CD4-positive, alpha-beta T cell treated with Interleukin-12 subunit alpha and Interleukin-12 subunit beta, for 1 hour (primary cell): Measurements from ENCODE around the gene SYT9.
"Not testable (repeated sequence)": the region's sequence is repeated elsewhere in the genome, so short reads cannot be mapped to it uniquely, and the experiment has no call there.

Experiments
- DNase-seq: peaks from one replicate; pipeline ENCODE4 v3.0.0-alpha.2; 2020

SYT9 gene

DNA sequence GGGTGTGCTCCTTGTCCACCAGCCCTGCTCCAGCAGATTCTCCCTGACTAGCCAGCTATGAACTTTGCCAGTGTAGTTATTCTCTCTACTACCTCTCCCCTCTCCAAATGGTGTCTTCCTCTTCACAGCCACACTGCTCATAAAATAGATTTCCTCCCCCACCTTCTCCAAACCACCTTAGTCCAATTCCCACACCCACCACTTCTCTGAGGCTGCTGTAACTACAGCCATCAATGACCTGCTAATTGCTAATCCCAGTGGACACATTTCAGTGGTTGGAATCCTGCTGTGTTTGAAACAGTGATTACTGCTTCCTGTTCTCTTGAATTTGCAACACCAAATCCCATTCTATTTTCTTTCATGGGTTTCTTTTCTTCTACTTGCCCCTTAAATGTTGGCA, 23.4 kb downstream of the SYT9 start:
- no peak for DNase-seq

DNA sequence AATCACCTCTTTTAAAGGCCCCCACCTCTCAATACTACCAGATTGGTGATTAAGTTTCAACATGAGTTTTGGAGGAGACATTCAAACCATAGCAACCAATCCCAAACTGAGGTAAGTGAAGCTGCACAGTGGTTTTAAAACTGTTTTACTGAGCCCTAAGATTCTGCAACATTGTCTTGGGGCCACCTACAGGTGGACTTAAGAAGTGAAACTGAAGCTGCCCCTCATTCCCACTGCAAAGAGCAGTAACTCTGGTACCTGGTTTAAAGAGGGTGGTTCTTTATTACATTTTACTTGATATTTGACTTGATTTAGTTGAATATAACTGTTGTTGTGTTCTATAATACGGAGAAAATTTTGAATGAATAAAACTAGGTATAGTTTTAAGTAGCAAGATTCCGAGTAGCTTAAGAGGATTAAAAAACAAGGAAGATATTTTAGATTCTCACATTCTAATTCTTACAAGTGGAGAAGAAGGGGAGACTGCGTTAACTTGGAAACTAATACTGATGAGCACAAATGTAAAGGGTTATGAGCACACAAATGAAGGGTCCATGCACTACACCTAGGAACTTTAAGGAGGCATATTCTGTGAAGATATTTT, 26.7 kb downstream of the SYT9 start:
- DNase-seq, result no peak

GRCh38 chr11:7279676-7280075, 28.0 kb downstream of the SYT9 start:
- DNase-seq, result no peak

GRCh38 chr11:7281079-7281478, 29.4 kb downstream of the SYT9 start:
- DNase-seq, result no peak

GRCh38 chr11:7281809-7282208, 30.1 kb downstream of the SYT9 start:
- no peak for DNase-seq

- DNase-seq, result no peak
Observed at GRCh38 chr11:7286178-7286577, 34.5 kb downstream of the SYT9 start.

DNA sequence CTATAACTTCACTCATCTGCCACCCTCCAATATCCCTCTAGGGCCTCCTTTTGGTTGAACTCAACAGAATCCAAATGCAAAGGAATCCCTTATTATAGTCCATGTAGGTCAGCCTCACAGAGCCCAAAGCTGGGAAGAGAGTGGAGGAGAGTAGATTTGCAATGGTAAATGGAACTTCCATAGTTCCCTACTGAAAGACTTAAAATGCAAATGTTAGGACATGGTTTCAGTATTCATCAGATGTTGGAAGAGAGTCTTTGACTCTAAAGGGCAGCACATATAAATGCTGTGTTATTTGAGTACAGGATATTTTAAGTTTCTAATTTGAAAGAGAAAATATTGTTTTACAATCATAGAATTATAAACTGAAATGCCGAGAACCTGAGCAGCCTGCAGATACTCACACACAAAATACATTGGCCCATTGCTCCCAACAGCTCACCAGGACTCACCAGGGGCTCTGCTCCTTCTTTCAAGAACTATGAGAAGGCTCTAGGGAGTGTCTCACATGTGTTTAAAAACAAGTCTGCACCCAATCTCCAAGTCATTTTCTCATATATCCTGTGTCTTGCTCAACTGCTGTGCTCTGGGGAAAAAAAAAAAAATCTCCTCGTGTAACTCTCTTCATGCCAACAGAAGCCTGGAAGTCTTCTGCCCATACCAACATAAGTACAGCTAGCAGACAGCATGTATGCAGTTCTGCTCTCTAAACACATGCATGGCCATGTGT, 39.6 kb downstream of the SYT9 start:
- DNase-seq, result no peak

- DNase-seq, result no peak
Observed at GRCh38 chr11:7292922-7293321, 41.2 kb downstream of the SYT9 start.

DNA sequence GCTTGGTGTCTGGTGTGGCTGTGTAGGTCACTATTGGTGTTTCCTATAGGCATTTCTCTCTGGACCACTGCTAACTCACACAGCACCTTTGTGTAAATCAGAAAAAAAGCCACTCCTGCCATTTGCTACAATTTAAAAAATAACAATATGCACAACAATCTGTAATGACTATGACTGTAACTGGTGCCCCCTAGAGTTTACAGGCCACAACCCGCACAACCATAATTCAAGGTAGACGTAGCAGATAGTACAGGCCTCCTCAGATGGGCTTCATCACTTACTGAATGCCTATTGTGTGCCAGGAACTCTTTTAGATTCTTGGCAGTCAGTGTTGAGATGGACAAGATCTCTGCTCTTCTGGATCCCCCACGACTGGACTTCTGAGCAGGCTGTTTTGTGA, 47.7 kb downstream of the SYT9 start:
- DNase-seq, result no peak

DNA sequence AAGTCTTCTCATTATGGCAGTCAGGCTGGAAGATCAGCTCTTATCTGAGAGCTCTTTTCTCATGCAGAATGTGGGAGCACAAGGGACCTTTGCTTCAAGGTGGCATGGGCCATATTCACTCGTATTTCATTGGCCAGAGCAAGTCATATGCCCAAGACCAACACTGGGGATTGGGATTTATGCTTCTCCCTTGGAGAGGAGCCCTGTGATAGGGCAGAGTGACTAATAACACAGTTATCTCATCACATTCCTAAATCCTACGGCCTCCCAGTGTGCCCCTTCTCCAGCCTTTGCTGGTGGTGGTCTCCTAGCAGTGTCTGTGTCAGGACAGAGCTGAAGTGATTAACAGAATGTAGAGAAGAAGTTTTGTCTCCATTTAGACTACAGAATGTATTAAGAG, 48.6 kb downstream of the SYT9 start:
- no peak for DNase-seq

- DNase-seq, result no peak
Observed at GRCh38 chr11:7303146-7303545, 51.4 kb downstream of the SYT9 start.

GRCh38 chr11:7306900-7307299, 55.2 kb downstream of the SYT9 start:
- DNase-seq, result no peak

DNA sequence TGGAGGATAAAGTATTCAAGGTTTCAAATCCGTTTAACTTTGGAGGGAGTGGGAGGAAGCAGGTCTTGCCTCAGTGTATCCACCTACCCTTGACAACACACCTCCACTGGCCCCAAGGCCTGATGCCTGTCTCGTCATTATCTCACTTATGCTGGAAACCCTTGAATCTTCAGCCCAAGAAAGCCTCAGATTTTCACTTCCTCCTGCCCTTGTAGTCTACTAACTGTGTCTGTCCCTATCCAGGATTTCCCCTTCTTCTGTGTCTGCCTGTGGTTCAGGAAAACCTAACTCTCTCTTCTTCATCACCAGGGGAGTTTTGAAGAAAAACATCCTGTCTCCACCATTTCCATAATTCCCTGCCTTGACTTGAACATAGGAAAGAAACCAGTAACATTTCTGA, 56.1 kb downstream of the SYT9 start:
- DNase-seq, result no peak

- DNase-seq, result no peak
Observed at GRCh38 chr11:7311903-7312302, 60.2 kb downstream of the SYT9 start.

DNA sequence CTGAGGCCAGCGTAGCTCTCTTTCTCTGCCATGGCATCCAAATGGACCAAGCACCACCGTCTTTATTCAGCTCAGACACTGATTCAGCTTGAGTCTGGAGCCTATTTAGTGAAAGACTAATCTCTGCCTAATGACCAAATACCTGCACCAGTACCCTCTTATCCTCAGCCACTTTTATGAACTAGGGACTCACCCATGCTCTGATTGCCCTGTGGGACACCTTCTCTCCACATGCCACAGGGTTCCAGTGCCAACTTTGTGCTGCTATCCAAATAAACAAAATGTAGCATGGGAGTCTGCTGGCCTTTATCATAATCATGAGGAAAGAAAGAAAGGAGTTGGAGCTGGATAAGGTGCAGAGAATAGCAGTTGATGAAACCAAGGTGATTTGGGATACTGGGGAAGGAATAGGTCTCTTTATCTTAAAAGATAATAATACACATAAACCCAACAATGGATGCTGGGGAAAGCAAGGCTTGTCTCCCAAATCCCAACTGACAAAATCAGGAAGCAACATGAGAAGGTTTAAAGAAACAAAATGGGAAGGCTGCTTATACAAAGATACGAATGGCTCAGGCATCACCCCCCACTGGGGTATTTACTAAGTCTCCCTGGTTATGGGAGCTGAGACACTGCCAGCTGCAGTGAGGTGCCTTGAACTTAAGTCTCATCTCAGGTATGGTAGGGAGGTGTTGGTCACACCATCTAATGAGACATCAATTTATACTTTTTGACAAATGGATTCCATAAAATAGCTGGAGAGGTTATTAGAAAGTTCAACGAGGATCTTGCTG, 63.3 kb downstream of the SYT9 start:
- DNase-seq, result no peak

GRCh38 chr11:7319501-7319900, 67.8 kb downstream of the SYT9 start:
- no peak for DNase-seq

GRCh38 chr11:7320306-7320705, 68.6 kb downstream of the SYT9 start:
- no peak for DNase-seq

- no peak for DNase-seq
Observed at GRCh38 chr11:7321473-7322450, 70.1 kb downstream of the SYT9 start.

DNA sequence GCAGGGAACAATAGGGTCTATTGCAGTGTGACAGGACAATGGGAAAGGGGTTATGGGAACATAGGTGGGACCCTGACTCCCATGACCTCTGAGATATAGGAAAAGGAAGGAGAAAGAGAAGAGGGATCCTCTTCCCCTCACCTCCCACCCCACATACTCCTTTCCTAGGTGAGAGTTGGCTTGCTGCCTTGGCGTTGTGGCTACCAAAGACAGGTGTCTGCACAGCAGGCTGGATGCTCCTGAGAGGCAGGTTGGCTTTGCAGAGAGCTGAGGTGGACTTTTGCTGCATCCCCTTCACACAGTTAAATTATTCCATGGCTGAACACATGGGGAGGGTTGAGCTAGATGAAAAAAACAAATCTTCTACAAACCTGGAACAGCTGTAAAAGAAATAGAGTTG, 80.7 kb downstream of the SYT9 start:
- no peak for DNase-seq

DNA sequence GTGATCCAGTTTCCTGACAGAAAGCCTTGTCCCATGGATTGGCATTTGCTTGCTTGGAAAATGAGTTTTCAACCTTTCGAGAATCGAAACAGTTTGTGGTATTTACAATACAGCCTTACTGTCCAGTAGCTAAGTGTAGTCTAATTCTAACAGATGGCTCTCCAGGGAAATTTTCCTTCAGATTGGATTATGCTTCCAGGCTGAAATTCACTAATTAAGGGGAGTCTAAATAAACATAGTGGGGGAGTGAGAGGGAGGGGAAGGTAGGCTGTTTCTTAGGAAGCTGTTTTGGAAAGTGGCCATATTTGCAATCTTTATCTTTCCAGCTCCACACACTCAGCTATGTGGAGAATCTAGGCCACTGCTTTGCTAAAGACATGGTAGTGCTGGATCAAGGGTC, 81.3 kb downstream of the SYT9 start:
- DNase-seq, result no peak

DNA sequence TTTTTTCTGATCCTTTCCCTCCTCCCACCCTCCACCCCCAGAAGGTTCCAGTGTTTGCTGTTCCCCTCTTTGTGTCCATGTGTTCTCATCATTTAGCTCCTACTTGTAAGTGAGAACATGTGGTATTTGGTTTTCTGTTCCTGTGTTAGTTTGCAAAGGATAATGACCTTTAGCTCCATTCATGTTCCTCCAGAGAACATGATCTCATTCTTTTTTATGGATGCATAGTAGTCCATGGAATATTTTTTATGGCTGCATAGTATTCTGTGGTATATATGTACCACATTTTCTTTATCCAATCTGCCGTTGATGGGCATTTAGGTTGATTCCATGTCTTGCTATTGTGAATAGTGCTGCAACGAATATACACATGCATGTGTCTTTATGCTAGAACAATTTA, 83.7 kb downstream of the SYT9 start:
- DNase-seq, result not testable (repeated sequence)

DNA sequence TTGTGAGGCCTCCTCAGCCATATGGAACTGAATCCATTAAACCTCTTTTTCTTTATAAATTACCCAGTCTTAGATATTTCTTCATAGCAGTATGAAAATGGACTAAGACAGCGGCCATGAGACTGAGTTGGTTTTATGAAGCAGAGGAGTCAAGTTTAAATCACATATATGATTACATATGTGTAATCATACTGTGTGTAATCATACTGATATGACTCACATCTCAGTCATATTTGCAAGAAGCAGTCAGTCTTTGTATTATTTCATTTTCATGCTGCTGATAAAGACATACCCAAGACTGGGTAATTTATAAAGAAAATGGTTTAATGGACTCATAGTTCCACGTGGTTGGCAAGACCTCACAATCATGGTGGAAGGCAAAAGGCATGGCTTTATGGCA, 89.8 kb downstream of the SYT9 start:
- DNase-seq, result no peak
